B cell (primary cell): ENCODE measurements around the gene SETDB1. TPM values are rescaled to one million over a fixed set of nuclear protein-coding genes. Genes with fewer than 3 reads are reported as not detected.
"Not testable (repeated sequence)": the region's sequence is repeated elsewhere in the genome, so short reads cannot be mapped to it uniquely, and the experiment has no call there.

Source experiments
- ATAC-seq: fragments of 200-7000 bp; cut with Tn5 transposase; one replicate; pipeline ENCODE4 v1.10.0; 2021; ENCODE audit warnings: low read depth, mild to moderate bottlenecking, moderate number of reproducible peaks, moderate library complexity
- CTCF ChIA-PET: fragments of 350-600 bp; sonication (Branson Sonifier 250); formaldehyde crosslinking; loops from one replicate; lab custom pipeline; 2021; ENCODE audit warnings: antibody characterized with exemption, inconsistent platforms; lab: Charles Lee
- POLR2A ChIA-PET: fragments of 350-600 bp; sonication (Branson Sonifier 250); formaldehyde crosslinking; loops from one replicate; lab custom pipeline; 2021; ENCODE audit warnings: antibody characterized with exemption; lab: Charles Lee
- DNase-seq: peaks from one replicate; pipeline ENCODE4 v3.0.0; 2013
- H2AFZ ChIP-seq: 2 replicates; pipeline ENCODE4 v1.6.1; 2012; ENCODE audit warnings: mild to moderate bottlenecking, low read depth, low read length; ENCODE audit not compliant: insufficient read depth, poor library complexity, severe bottlenecking
- H3K27ac ChIP-seq, 2 donors: 1 replicate in 1 of 2; 2 replicates in 1 of 2; pipeline ENCODE4 v1.5.1; 2012 to 2013; ENCODE audit warnings: low read length in 2 of 2, mild to moderate bottlenecking in 2 of 2, moderate library complexity in 1 of 2
- H3K27me3 ChIP-seq, 4 experiments: fragments of 200-600 bp in 1 of 4; sonication (generic) in 1 of 4; replicated peaks in 1 of 4; 1 replicate in 2 of 4; 2 replicates in 2 of 4; pipeline versions ENCODE4 v1.6.1 to v1.7.0; 2013 to 2016; ENCODE audit warnings: low read length in 3 of 4, mild to moderate bottlenecking in 2 of 4, mixed read lengths in 1 of 4, moderate library complexity in 1 of 4; ENCODE audit not compliant: insufficient read depth in 4 of 4, control insufficient read depth in 3 of 4; ENCODE audit errors: control extremely low read depth in 1 of 4
- H3K36me3 ChIP-seq, 2 experiments: replicated peaks in 1 of 2; 1 replicate in 1 of 2; 2 replicates in 1 of 2; pipeline versions ENCODE4 v1.6.1 to v1.7.1; 2013; ENCODE audit warnings: low read length in 1 of 2; ENCODE audit not compliant: insufficient read depth in 2 of 2, control insufficient read depth in 1 of 2; ENCODE audit errors: control extremely low read depth in 1 of 2, extremely low read depth in 1 of 2
- H3K4me1 ChIP-seq, 2 donors: fragments of 200-600 bp in 1 of 2; sonication (generic) in 1 of 2; 1 replicate in 1 of 2; 2 replicates in 1 of 2; pipeline versions ENCODE4 v1.5.1 to v1.6.1; 2013 to 2017; ENCODE audit warnings: low read length in 2 of 2; ENCODE audit not compliant: control insufficient read depth in 2 of 2, insufficient read depth in 2 of 2
- H3K4me2 ChIP-seq: replicated peaks from 2 replicates; pipeline ENCODE3; 2012; ENCODE audit warnings: mild to moderate bottlenecking, low read depth, low read length; ENCODE audit not compliant: poor library complexity, severe bottlenecking
- H3K4me3 ChIP-seq, 5 experiments: fragments of 200-600 bp in 1 of 5; sonication (generic) in 1 of 5; 1 replicate in 3 of 5; 2 replicates in 2 of 5; pipeline versions ENCODE4 v1.5.1 to v1.7.0; 2011 to 2016; ENCODE audit warnings: low read length in 4 of 5, mild to moderate bottlenecking in 4 of 5, low read depth in 2 of 5, control low read depth in 1 of 5, moderate library complexity in 1 of 5; ENCODE audit not compliant: insufficient read depth in 1 of 5; ENCODE audit errors: control extremely low read depth in 1 of 5, extremely low read depth in 1 of 5
- H3K79me2 ChIP-seq: fragments of 200-600 bp; sonication (generic); one replicate; pipeline ENCODE4 v1.6.0; 2016; ENCODE audit warnings: low read length; ENCODE audit not compliant: control insufficient read depth, insufficient read depth
- H3K9ac ChIP-seq: fragments of 200-600 bp; sonication (generic); 2 replicates; pipeline ENCODE4 v1.6.1; 2017; ENCODE audit warnings: mild to moderate bottlenecking, low read length, moderate library complexity
- H3K9me3 ChIP-seq, 3 donors: one replicate each; pipeline versions ENCODE4 v1.6.1 to v1.7.1; 2013; ENCODE audit warnings: low read length in 2 of 3; ENCODE audit not compliant: control insufficient read depth in 2 of 3, insufficient read depth in 1 of 3; ENCODE audit errors: control extremely low read depth in 1 of 3
- H4K20me1 ChIP-seq: 2 replicates; pipeline ENCODE4 v1.6.0; 2012; ENCODE audit warnings: mild to moderate bottlenecking, low read length; ENCODE audit not compliant: insufficient read depth, control insufficient read depth, poor library complexity, severe bottlenecking
- H3K27ac Mint-ChIP-seq: one replicate; pipeline ENCODE4 v1.8.0; 2021; ENCODE audit warnings: mixed read lengths
- H3K27me3 Mint-ChIP-seq: one replicate; pipeline ENCODE4 v1.8.0; 2021; ENCODE audit warnings: mixed read lengths
- H3K4me1 Mint-ChIP-seq: one replicate; pipeline ENCODE4 v1.8.0; 2021; ENCODE audit warnings: mixed read lengths
- H3K4me3 Mint-ChIP-seq: one replicate; pipeline ENCODE4 v1.8.0; 2021; ENCODE audit warnings: mixed read lengths
- H3K9me3 Mint-ChIP-seq: one replicate; pipeline ENCODE4 v1.8.0; 2022; ENCODE audit warnings: mixed read lengths; ENCODE audit not compliant: insufficient read depth
- CTCF ChIP-seq: fragments of 200-600 bp; IDR thresholded peaks from one replicate; pipeline ENCODE4 v1.8.0; 2022; ENCODE audit warnings: antibody characterized with exemption, mild to moderate bottlenecking
- EZH2 ChIP-seq: IDR thresholded peaks from 2 replicates; pipeline ENCODE4 v1.6.1; 2012; ENCODE audit warnings: borderline replicate concordance, low read depth, mild to moderate bottlenecking, moderate library complexity, low read length; ENCODE audit not compliant: insufficient read depth, poor library complexity, severe bottlenecking
- WGBS: methylation state at CpG from one replicate; pipeline ENCODE4 v1.1.5; 2013; ENCODE audit warnings: missing lambda C conversion rate; ENCODE audit not compliant: insufficient coverage; 5-methylcytosine and 5-hydroxymethylcytosine counted together
- intact Hi-C: fragments of 100-400 bp; cut with micrococcal nuclease; formaldehyde crosslinking; loops from one replicate; pipeline ENCODE4 v1.10.0; 2022
- polyA plus RNA-seq: library from polyadenylated mRNA; depleted of rRNA; stranded (reverse); fragments of >200 nt; gene quantifications from 2 replicates; pipeline ENCODE4 v1.2.3, GENCODE V29; 2012
- total RNA-seq, 2 donors: library from RNA; stranded (reverse); fragments of 120-200 nt in 1 of 2; gene quantifications; 1 replicate in 1 of 2; 2 replicates in 1 of 2; pipeline versions ENCODE4 v1.2.3 to v1.2.4, GENCODE V29; 2013 to 2022

Gene SETDB1
- total and polyA plus RNA-seq, 2 donors (not counting 1 experiment from before 2014, with no cell fraction given), result 57.4 to 115 TPM

GRCh38 chr1:150881331-150882070, 44.7 kb upstream of the SETDB1 start:
- intact Hi-C loops, result no loop called here
- H3K27ac ChIP-seq, result no peak overlapping the region
- no peak for TF ChIP-seq EZH2
- TF ChIP-seq CTCF, result no peak
- DNase-seq, result no peak
- WGBS, result no CpG with 5 or more reads among the region's 2 CpGs
- H3K36me3 ChIP-seq, result no peaks in the 10 kb centered on the region
- CTCF ChIA-PET, result interaction anchor here (2.0 kb wide), 1 partner anchor 41 kb away, joined by 6 read pairs; no protein-coding TSS in a partner anchor
- H3K27me3 ChIP-seq, result no peaks in the 10 kb centered on the region
- H4K20me1 ChIP-seq, result no peaks in the 10 kb centered on the region
- no peak overlapping the region for H3K4me3 ChIP-seq
- no peak for ATAC-seq
- no peaks in the 10 kb centered on the region for H3K9me3 ChIP-seq
- H3K27ac Mint-ChIP-seq, result no peak overlapping the region
- no peaks in the 10 kb centered on the region for H3K27me3 Mint-ChIP-seq
- H3K9me3 Mint-ChIP-seq, result no peaks in the 10 kb centered on the region
- H3K9ac ChIP-seq, result no peak overlapping the region
- H3K79me2 ChIP-seq, result peaks cover 6% of the 10 kb centered on the region
- H2AFZ ChIP-seq, result no peak overlapping the region
- H3K4me2 ChIP-seq, result no peak overlapping the region
- POLR2A ChIA-PET, result no interaction called here
- H3K4me1 ChIP-seq, result peaks cover 6 to 7% of the 10 kb centered on the region in 2 donors
- H3K4me1 Mint-ChIP-seq, result peaks cover 11% of the 10 kb centered on the region
- no peak overlapping the region for H3K4me3 Mint-ChIP-seq

- H3K27ac Mint-ChIP-seq, H2AFZ ChIP-seq, H3K4me1 Mint-ChIP-seq, H3K27ac ChIP-seq, H3K27me3 ChIP-seq, H4K20me1 ChIP-seq, H3K79me2 ChIP-seq, H3K36me3 ChIP-seq, H3K9ac ChIP-seq, H3K4me3 Mint-ChIP-seq, H3K4me2 ChIP-seq, POLR2A ChIA-PET, H3K4me3 ChIP-seq, intact Hi-C loops, H3K9me3 Mint-ChIP-seq, H3K9me3 ChIP-seq, ATAC-seq, H3K4me1 ChIP-seq, DNase-seq, H3K27me3 Mint-ChIP-seq: not testable (repeated sequence)
- 83% methylated on average over 2 of the region's 5 CpGs for WGBS
- CTCF ChIA-PET, result interaction anchor here (2.0 kb wide), 1 partner anchor 39 kb away, joined by 6 read pairs; no protein-coding TSS in a partner anchor
Measured at GRCh38 chr1:150883121-150883520, 43.0 kb upstream of the SETDB1 start.
